Thyroid gland (tissue), 4 donors: ENCODE results near the gene ZFP69B.

Experiments
- CTCF ChIP-seq, 6 experiments: fragments of 200-600 bp in 3 of 6; fragments of 450-650 bp in 3 of 6; sonication (generic) in 3 of 6; IDR thresholded peaks; one replicate each; pipeline ENCODE4 v1.5.1; 2016 to 2019; ENCODE audit warnings: antibody characterized with exemption in 6 of 6, mild to moderate bottlenecking in 2 of 6, inconsistent platforms in 1 of 6, moderate library complexity in 1 of 6
- POLR2A ChIP-seq, 2 donors: fragments of 450-650 bp; IDR thresholded peaks; one replicate each; pipeline ENCODE4 v1.6.1; 2017; ENCODE audit warnings: antibody characterized with exemption in 2 of 2, mild to moderate bottlenecking in 2 of 2, moderate library complexity in 1 of 2

GRCh38 chr1:40495315-40495903 lies 45.1 kb downstream of the ZFP69B start:
- TF ChIP-seq CTCF (IDR thresholded peaks at IDR 0.05), result no peak
- TF ChIP-seq POLR2A (IDR thresholded peaks at IDR 0.05), result no peak
